Skeletal muscle satellite cell (primary cell): Measurements from ENCODE around the gene P2RY14.

Source experiments
- H3K27me3 ChIP-seq: 2 replicates; pipeline ENCODE4 v1.7.0; 2013; ENCODE audit warnings: low read length; ENCODE audit not compliant: control insufficient read depth, insufficient read depth
- H3K36me3 ChIP-seq: 2 replicates; pipeline ENCODE4 v1.7.0; 2013; ENCODE audit warnings: mild to moderate bottlenecking, control low read depth, low read length; ENCODE audit not compliant: insufficient read depth
- H3K4me1 ChIP-seq: 2 replicates; pipeline ENCODE4 v1.7.0; 2013; ENCODE audit warnings: low read length; ENCODE audit not compliant: control insufficient read depth, insufficient read depth
- H3K4me2 ChIP-seq: 2 replicates; pipeline ENCODE4 v1.7.0; 2013; ENCODE audit warnings: mild to moderate bottlenecking, low read length
- H3K4me3 ChIP-seq: 2 replicates; pipeline ENCODE4 v1.7.0; 2013; ENCODE audit warnings: low read length
- H3K9ac ChIP-seq: 2 replicates; pipeline ENCODE4 v1.7.0; 2013; ENCODE audit warnings: mild to moderate bottlenecking, low read depth, low read length, moderate library complexity
- H3K9me3 ChIP-seq: replicated peaks from 2 replicates; pipeline ENCODE4 v1.7.0; 2013; ENCODE audit warnings: mild to moderate bottlenecking, control low read depth, low read length

The P2RY14 gene

DNA sequence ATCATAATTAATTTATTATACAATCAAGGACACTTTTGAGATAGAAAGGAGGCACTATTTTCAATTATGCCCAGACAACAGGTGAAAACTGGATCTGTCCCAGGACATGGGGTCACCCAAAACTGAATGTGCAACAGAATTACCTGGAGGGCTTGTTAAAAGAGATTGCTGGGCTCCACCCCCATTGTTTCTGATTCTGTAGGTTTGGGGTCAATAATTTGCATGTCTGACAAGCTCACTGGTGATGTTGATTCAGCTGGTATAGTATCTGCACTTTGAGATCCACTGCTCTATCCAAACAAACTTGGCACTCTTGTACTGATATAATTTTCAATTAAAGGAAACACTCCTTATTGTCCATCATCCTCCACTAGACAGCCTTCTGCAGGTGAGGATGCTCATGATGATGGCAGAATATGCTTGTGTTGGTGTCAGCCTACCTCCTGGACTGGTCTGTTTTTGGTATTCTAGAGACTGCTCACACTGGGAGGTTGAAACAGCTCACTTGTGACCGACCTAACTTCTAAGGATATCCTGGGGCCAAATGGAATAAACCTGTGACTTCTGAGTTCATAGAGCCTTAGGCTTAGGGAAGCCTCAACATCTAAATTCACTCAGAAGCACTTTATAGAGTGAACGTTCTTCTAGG lies 2.2 kb downstream of the P2RY14 start:
- Histone ChIP-seq H3K27me3 (no peaks in the 10 kb centered on the region), H3K4me1 (no peaks in the 10 kb centered on the region), H3K36me3 (no peaks in the 10 kb centered on the region), H3K9me3 (no peaks in the 10 kb centered on the region), H3K4me2 (no peak overlapping the region), H3K9ac (no peak overlapping the region), H3K4me3 (no peak overlapping the region)

DNA sequence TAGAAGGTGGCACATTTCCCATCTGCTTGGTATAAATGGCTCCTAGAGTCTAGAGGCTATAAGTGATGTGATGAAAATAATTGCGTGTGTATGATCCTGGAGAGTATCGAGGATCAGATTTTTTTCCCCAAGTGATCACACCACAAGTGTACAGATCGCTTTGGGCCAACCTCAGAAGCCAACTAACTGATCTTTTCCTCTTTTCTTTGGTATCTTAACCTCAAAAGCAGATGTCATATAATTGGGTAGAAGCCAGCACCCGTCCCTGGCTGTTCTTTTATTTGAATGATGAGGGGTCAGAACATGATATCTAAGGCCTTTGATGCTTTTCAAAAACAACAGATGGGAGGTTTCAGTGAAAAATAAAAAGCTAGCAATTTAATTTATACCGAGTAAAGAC lies 3.3 kb downstream of the P2RY14 start:
- no peaks in the 10 kb centered on the region for H3K9me3 ChIP-seq
- H3K4me1 ChIP-seq = no peaks in the 10 kb centered on the region
- no peak overlapping the region for H3K4me3 ChIP-seq
- H3K4me2 ChIP-seq = no peak overlapping the region
- H3K27me3 ChIP-seq = no peaks in the 10 kb centered on the region
- H3K36me3 ChIP-seq = no peaks in the 10 kb centered on the region
- no peak overlapping the region for H3K9ac ChIP-seq

DNA sequence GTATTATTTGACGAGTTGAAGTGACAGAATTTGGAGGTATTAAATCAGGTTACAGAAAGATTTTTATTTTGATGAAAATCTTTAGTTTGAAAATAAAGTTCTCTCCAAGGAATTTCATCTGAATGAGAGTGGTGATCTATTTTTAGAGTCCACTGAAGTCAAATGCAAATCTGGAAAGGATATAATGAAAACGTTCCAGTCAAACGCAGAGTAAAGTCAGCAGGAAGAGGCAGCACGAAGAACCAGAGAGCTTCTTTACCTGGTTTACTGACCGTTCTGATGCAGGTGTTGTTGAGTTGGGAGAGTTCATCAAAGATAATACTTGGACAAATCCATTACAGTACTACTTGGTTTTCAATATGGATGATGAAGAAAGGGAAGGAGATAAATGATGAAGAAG lies 8.7 kb downstream of the P2RY14 start:
- Histone ChIP-seq H3K4me2 (no peak overlapping the region), H3K36me3 (no peaks in the 10 kb centered on the region), H3K4me1 (no peaks in the 10 kb centered on the region), H3K27me3 (no peaks in the 10 kb centered on the region), H3K9ac (no peak overlapping the region), H3K4me3 (no peak overlapping the region), H3K9me3 (no peaks in the 10 kb centered on the region)

DNA sequence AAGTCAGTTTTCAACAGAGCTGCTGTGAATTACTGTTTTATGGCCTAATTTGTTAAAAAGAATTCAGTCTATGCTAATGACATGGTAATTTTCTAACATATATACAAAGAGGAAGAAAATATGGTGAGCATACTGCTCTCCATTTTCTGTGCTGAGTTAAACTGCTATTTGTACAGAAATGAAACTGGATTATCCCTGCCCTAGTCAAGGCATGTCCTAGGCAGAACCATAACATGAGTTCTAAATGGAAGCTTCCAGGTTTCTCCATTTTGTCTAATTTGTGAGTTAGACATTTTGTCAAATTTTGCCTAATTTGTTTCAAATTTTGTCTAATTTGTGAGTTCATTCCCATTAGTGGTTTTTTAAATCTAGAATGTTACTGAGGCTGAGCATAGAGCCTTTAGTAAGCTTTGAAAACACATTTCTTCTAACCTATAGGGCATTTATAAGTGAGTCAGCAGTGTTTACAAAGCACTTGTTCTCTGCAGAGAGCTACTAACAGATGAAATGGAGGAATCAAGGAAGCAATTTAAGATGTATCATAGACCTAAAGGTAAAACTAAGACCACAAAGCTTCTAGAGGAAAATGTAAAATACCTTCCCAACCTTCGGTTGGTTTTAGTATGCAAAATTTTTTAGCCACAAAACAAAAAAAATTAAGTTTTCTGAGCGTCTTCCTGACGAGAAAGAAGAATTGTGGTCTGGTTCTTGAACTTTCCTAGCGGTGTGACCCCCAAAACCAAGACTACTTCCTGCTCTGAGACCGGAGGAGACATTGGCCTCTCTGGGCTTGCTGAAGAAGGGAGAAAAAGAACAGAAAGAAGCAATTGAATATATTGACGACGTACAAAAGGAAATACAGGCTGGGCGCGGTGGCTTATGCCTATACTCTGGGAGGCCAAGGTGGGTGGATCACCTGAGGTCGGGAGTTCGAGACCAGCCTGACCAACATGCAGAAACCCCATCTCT lies 9.8 kb downstream of the P2RY14 start:
- H3K36me3 ChIP-seq = no peaks in the 10 kb centered on the region
- no peaks in the 10 kb centered on the region for H3K4me1 ChIP-seq
- no peak overlapping the region for H3K4me3 ChIP-seq
- H3K9ac ChIP-seq = no peak overlapping the region
- no peaks in the 10 kb centered on the region for H3K27me3 ChIP-seq
- no peak overlapping the region for H3K4me2 ChIP-seq
- no peaks in the 10 kb centered on the region for H3K9me3 ChIP-seq

DNA sequence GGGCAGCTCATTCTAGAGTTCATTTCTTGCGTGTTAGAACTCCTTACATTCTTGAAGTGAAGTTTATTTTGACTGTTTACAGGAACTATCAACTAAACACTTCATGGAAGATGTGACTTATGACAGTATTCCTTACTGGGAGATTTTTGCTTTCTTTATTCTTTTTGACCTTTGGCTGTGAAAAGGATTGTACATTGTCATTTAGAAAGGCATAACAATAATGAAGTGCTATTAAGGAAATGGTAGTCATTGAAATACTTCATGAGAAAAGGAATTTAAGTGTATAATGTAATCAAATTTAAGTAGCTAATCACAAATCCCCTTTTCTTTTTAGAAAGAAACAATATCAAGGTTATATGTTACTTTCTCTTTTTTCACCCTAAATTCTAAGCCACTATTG lies 11.3 kb downstream of the P2RY14 start:
- Histone ChIP-seq H3K9ac (no peak overlapping the region), H3K4me3 (no peak overlapping the region), H3K9me3 (no peaks in the 10 kb centered on the region), H3K4me1 (no peaks in the 10 kb centered on the region), H3K27me3 (no peaks in the 10 kb centered on the region), H3K36me3 (no peaks in the 10 kb centered on the region), H3K4me2 (no peak overlapping the region)

DNA sequence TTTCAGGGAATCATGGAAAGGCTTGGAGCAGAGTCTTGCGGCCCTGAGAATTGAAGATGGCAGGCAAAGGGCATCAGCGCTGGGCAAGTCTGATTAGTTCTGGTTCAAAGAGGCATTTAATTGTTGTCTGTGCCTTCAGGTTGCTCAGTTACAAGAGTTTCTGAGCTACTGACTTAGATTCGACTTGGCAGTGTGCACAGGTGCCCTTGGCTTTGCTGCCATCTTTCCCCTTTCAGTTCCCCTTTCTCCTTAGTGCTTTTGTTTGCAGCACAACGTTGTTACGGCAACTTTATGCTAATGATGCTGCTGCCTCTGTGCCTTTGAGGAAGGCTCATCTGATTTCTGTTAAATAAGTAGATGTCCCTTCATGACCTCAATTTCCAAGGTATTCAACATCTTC lies 12.5 kb downstream of the P2RY14 start:
- H3K9ac ChIP-seq = no peak overlapping the region
- H3K4me3 ChIP-seq = no peak overlapping the region
- H3K4me1 ChIP-seq = no peaks in the 10 kb centered on the region
- no peak overlapping the region for H3K4me2 ChIP-seq
- H3K27me3 ChIP-seq = no peaks in the 10 kb centered on the region
- H3K9me3 ChIP-seq = no peaks in the 10 kb centered on the region
- no peaks in the 10 kb centered on the region for H3K36me3 ChIP-seq

DNA sequence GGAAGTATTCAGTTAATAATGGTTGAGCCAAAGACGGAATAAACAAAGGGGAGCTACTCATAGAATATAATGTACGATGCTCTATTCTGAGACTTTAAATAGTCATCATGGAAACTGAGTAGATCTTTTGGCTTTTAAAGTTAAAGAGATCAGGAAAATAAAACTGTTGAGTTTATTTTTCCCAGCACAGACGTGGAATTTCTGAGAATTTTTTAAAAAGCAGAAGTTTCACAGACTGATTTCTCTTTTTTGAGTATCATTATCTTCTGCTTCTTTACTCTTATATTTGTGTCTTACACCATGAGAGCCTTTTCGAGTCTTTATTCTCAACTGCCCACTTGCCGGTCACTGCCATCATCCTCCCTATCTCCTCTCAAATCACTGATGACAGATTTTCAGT lies 13.2 kb downstream of the P2RY14 start:
- H3K4me2 ChIP-seq = no peak overlapping the region
- H3K27me3 ChIP-seq = no peaks in the 10 kb centered on the region
- H3K9ac ChIP-seq = no peak overlapping the region
- no peak overlapping the region for H3K4me3 ChIP-seq
- no peaks in the 10 kb centered on the region for H3K9me3 ChIP-seq
- H3K36me3 ChIP-seq = no peaks in the 10 kb centered on the region
- H3K4me1 ChIP-seq = no peaks in the 10 kb centered on the region

DNA sequence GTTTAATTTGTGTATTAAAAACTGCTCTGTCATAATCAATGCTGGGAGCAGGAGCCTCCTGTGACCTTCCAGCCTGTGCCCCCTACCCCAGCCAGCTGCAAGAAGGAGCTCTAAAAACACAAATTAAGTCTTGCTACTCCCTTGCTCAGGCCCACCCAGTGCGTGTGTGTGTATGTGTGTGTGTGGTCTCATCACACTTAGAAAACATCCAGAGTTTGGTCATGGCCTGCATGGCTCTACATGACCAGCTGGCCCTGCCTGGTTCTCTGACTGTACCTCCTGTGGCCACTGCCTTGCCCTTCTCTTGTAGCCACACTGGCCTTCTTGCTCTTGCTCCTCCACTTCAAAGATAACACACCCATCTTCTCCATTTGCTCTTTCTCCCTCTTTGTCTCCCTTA lies 13.7 kb downstream of the P2RY14 start:
- H3K9ac ChIP-seq = no peak overlapping the region
- H3K9me3 ChIP-seq = no peaks in the 10 kb centered on the region
- H3K27me3 ChIP-seq = no peaks in the 10 kb centered on the region

DNA sequence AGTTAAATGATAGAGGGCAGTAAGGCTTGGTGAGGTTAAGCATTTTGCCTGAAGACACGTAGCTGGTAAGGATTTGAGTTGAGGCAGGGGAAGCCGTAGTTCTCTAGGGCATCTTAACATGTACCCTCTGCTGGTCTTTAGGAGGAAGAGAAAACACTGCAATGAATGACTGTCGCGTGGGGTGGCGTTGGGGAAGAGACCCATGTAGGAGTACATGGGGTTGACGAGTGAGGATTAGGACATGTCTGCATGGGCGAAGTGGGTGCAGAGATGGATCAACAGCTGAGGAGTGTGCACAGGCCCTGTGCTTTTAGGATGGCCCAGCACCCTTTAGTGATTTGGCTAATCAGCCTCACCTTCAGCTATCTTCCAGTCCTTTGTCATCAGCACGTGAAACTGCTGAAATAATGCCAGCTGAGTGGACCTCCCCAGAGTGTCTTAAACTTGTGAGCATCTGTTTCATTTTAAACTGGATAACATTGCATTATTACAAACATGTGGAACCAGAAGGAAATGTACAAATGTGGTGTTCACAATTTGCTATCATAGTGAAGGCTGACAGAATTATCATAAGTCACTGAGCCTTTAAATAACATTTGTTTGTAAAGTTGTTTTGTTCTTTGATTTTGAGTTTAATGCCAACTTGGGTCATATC lies 15.3 kb downstream of the P2RY14 start:
- H3K4me2 ChIP-seq = no peak overlapping the region
- H3K9me3 ChIP-seq = no peaks in the 10 kb centered on the region
- H3K36me3 ChIP-seq = no peaks in the 10 kb centered on the region
- H3K27me3 ChIP-seq = no peaks in the 10 kb centered on the region
- H3K4me3 ChIP-seq = no peak overlapping the region
- H3K9ac ChIP-seq = no peak overlapping the region
- H3K4me1 ChIP-seq = no peaks in the 10 kb centered on the region

More for the DNA sequence above, 13.7 kb downstream of the P2RY14 start:
- H3K4me3 ChIP-seq = no peak overlapping the region
- no peaks in the 10 kb centered on the region for H3K4me1 ChIP-seq
- H3K4me2 ChIP-seq = no peak overlapping the region
- H3K36me3 ChIP-seq = no peaks in the 10 kb centered on the region

DNA sequence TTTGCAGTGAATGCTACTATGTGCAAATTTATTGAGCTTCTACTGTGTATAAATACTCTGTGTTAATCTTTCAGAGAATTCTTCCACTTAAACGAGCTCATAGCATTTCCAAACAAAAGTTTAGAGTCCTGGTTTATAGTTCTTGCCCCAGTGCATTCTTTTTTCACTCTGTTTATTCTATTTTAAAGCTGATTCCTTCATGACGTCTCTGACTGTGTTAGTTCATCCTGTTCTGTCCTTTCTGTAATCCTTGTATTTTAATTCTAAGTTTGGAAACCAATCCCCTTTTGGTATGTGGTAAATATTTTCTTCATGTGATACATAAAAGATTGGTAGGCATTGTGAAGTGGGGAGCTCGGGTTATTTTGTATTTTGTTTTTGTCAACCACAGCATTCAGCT lies 18.7 kb downstream of the P2RY14 start:
- H3K9ac ChIP-seq = no peak overlapping the region
- no peaks in the 10 kb centered on the region for H3K27me3 ChIP-seq
- H3K4me1 ChIP-seq = no peaks in the 10 kb centered on the region
- H3K9me3 ChIP-seq = no peaks in the 10 kb centered on the region
- no peak overlapping the region for H3K4me3 ChIP-seq
- H3K36me3 ChIP-seq = no peaks in the 10 kb centered on the region
- no peak overlapping the region for H3K4me2 ChIP-seq

DNA sequence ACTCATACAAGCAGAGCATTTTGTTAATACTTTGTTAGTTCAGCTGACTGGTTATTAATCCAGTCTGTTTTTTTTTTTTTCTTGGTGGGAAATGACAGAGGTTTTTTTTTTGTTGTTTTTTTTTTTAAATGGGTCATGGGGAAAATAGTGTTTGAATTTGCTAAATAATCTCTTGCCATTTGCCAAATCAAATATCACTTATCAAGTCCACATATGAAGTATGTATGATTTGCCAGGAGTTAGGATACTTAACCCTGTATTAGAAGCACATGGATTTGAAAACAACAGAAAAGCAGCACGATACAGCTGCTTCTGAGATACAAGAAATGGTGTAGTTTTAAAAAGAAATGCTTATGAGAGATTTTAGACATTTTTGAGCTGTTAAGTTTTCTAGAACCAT lies 21.6 kb downstream of the P2RY14 start:
- no peak overlapping the region for H3K9ac ChIP-seq
- H3K4me1 ChIP-seq = no peaks in the 10 kb centered on the region
- no peak overlapping the region for H3K4me3 ChIP-seq
- H3K27me3 ChIP-seq = no peaks in the 10 kb centered on the region
- H3K4me2 ChIP-seq = no peak overlapping the region
- H3K36me3 ChIP-seq = no peaks in the 10 kb centered on the region
- H3K9me3 ChIP-seq = no peaks in the 10 kb centered on the region
